NT2/D1 (cell line): Measurements from ENCODE around the gene PTGIS.

ENCODE experiments used
- DNase-seq: peaks from one replicate; pipeline ENCODE4 v3.0.0-alpha.2; 2011; ENCODE audit warnings: low read depth, low spot score
- H3K27me3 ChIP-seq: 2 replicates; pipeline ENCODE4 v1.6.0; 2011; ENCODE audit warnings: mild to moderate bottlenecking; ENCODE audit not compliant: insufficient read length, insufficient read depth
- H3K36me3 ChIP-seq: 2 replicates; pipeline ENCODE4 v1.6.1; 2011; ENCODE audit warnings: mild to moderate bottlenecking, low read length, mixed read lengths; ENCODE audit not compliant: insufficient read depth, insufficient read length
- H3K4me1 ChIP-seq: 2 replicates; pipeline ENCODE4 v1.5.1; 2011; ENCODE audit not compliant: insufficient read depth, insufficient read length
- H3K4me3 ChIP-seq: 2 replicates; pipeline ENCODE4 v1.5.1; 2011; ENCODE audit warnings: low read depth; ENCODE audit not compliant: insufficient read length
- H3K9ac ChIP-seq: 2 replicates; pipeline ENCODE4 v1.6.0; 2011; ENCODE audit warnings: low read depth; ENCODE audit not compliant: insufficient read length
- H3K9me3 ChIP-seq: 2 replicates; pipeline ENCODE4 v1.5.1; 2011; ENCODE audit warnings: mild to moderate bottlenecking, low read length; ENCODE audit not compliant: insufficient read depth
- SUZ12 ChIP-seq: IDR thresholded peaks from 2 replicates; pipeline ENCODE4 v1.6.1; 2011; ENCODE audit not compliant: insufficient read length, insufficient read depth; ENCODE audit errors: extremely low read depth
- YY1 ChIP-seq: IDR thresholded peaks from 2 replicates; pipeline ENCODE4 v1.6.1; 2011; ENCODE audit not compliant: insufficient read length, insufficient read depth
- ZNF274 ChIP-seq: IDR thresholded peaks from 2 replicates; pipeline ENCODE4 v1.6.1; 2011; ENCODE audit warnings: mild to moderate bottlenecking, low read depth, low read length

PTGIS gene

DNA sequence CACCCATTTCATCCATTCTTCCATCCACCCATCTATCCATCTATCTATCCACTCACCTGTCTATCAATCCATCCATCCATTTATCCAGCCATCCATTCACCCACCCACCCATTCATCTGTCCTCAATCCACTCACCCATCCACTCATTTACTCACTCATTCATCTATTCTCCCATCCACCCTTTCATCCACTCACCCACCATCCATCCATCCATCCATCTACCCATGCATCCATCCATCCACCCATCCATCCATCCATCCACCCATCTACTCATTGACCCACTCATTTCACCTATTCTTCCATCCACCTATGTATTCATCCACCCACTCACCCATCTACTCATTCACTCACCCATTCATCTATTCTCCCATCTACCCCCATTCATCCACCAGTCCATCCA, 24.2 kb upstream of the PTGIS start:
- no peak for DNase-seq
- no peak for TF ChIP-seq YY1
- no peak for TF ChIP-seq SUZ12
- TF ChIP-seq ZNF274 = no peak
- H3K4me3 ChIP-seq = no peak overlapping the region
- no peak overlapping the region for H3K9ac ChIP-seq
- H3K4me1 ChIP-seq = peaks cover 21% of the 10 kb centered on the region
- H3K27me3 ChIP-seq = no peaks in the 10 kb centered on the region
- H3K36me3 ChIP-seq = no peaks in the 10 kb centered on the region
- H3K9me3 ChIP-seq = no peaks in the 10 kb centered on the region

DNA sequence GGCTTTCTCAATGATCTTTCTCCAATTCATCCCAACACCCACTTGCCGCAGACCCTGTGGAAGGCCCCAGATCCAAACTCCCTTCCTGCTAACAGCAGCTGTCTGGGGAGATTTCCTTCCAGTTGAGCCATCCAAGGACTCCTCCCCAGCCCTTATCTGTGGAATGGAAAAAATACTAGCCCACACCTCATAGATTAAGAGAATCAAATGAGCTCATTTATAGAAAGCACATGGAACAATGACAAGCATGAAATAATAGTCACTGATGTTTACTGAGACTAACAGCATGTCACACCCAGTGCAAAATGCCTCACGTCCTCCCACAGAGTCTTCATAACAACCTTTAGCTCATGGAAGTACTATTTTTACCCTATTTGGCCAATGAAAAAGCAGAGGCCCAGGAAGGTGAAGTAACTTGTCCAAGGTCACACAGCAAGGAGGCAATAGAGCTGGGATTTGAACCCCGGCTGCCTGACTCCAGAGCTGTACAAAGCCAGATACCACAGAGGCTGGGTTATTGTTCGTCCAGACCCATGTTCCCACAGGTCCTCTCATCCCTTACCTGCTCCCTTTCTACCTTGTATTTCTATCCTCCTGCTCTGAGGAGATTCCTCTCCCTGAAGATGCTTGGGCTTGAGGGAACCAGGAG, 23.4 kb upstream of the PTGIS start:
- Histone ChIP-seq H3K27me3 (no peaks in the 10 kb centered on the region), H3K4me3 (no peak overlapping the region), H3K9ac (no peak overlapping the region), H3K9me3 (no peaks in the 10 kb centered on the region), H3K4me1 (peaks cover 19% of the 10 kb centered on the region), H3K36me3 (no peaks in the 10 kb centered on the region)
- no peak for TF ChIP-seq YY1
- no peak for TF ChIP-seq ZNF274
- TF ChIP-seq SUZ12 = no peak
- no peak for DNase-seq

DNA sequence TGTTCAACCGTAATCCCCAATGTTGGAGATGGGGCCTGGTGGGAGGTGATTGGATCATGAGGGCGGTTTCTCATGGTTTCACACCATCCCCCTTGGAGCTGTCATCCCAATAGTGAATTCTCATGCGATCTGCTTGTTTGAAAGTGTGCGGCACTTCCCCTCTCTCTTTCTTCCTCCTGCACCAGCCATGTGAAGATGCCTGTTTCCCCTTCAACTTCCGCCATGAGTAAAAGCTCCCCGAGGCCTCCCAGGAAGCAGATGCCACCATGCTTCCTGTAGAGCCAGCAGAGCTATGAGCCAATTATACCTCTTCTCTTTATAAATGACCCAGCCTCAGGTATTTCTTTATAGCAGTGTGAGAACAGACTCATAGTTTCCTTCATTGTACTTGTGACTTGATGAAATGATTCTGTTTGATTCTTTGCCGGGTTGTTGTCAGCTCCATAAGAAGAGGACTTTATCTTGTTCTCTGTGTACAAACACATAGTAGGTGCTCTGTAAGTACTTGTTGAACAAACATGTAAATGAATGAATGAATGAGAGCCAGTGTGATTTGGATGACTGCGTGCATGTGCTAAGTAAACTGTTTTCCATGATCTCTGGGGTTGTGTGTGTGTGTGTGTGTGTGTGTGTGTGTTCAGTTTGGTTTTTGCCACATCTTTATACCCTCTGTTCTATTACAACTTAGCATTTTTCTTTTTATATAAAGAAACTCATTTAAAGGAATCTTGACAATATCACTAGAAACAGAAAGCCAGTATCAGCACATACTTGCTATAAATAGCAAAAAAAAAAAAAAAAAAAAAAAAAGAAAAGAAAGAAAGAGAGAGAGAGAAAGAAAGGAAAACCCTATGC, 22.5 kb upstream of the PTGIS start:
- Histone ChIP-seq H3K9ac (no peak overlapping the region), H3K4me1 (peaks cover 13% of the 10 kb centered on the region), H3K36me3 (no peaks in the 10 kb centered on the region), H3K4me3 (no peak overlapping the region), H3K9me3 (no peaks in the 10 kb centered on the region), H3K27me3 (no peaks in the 10 kb centered on the region)
- no peak for DNase-seq
- no peak for TF ChIP-seq ZNF274
- TF ChIP-seq YY1 = no peak
- no peak for TF ChIP-seq SUZ12

DNA sequence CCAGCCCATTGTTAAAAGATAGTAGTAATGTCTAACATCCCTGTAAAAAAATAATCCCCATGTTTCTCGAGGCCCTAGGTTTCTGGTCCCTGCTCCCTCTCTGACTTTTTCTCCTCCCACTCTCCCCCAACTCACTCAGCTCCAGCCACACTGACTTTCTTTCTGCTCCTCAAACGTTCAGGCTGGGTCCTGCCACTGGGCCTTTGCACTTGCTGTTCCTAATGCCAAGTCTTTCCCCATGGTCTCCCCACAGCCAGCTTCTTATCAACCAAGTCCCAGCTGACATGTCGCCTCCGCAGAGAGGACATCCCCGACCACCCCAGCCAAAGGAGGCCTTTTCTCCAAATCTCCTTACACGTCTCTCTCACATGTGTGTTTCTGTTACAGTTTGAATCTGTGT, 21.8 kb upstream of the PTGIS start:
- Histone ChIP-seq H3K27me3 (no peaks in the 10 kb centered on the region), H3K9ac (no peak overlapping the region), H3K4me1 (peaks cover 11% of the 10 kb centered on the region)

DNA sequence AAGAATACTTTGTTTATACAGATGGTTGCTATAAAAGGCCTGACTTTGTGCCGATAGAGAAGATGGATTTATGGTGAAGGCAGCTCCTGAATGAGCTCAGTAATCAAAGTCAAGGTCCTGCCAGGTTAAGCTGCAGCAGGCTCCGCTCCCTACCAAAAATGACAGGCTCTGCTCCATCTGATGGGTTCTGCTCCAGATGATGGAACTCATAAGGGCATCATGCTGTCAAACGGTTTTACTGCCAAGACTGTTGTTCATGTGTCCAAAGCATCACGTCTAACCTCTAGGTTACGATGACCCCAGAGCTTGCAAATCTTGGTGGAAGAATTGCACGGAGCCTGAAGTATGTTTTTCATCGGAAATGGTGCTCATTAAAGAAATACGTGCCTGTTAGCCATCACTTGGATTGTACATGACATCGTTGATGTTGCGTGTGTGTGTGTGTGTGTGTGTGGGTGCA, 19.2 kb upstream of the PTGIS start:
- Histone ChIP-seq H3K27me3 (no peaks in the 10 kb centered on the region), H3K36me3 (no peaks in the 10 kb centered on the region), H3K9ac (no peak overlapping the region), H3K4me1 (peaks cover 7% of the 10 kb centered on the region), H3K9me3 (peaks cover 7% of the 10 kb centered on the region), H3K4me3 (no peak overlapping the region)
- no peak for TF ChIP-seq YY1
- no peak for TF ChIP-seq SUZ12
- TF ChIP-seq ZNF274 = no peak
- DNase-seq = no peak

More for the DNA sequence above, 21.8 kb upstream of the PTGIS start:
- H3K9me3 ChIP-seq = no peaks in the 10 kb centered on the region
- no peaks in the 10 kb centered on the region for H3K36me3 ChIP-seq
- no peak overlapping the region for H3K4me3 ChIP-seq
- DNase-seq = no peak
- no peak for TF ChIP-seq ZNF274

DNA sequence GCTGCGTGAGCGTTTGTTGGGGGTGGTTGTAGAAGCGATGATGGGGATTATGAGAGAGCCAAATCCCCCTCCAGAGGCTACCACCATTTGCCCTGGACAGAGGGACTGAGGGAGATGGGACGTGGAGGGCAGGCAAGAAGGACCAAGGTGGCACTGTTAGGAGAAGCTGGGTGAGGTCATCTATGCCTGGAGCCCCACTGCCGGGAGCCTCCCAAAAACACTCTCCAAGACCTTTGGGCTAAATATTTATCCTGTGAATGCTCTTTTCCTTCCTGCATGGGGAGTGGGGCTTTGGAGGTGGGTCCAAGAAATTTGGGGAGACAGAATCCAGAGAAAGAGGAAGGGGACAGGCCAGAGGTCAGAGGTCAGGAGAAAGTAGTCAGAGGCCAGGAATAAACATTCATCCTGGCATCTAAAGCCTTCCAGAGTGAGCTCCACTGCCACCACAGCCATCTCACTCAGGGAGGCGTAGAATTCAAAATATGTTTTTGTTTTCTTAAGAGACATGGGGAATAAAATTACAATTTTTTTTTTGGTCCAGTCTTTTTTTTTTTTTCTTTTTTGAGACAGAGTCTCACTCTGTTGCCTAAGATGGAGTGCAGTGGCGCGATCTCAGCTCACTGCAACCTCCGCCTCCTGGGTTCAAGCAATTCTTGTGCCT, 17.8 kb upstream of the PTGIS start:
- Histone ChIP-seq H3K4me1 (peaks cover 7% of the 10 kb centered on the region), H3K4me3 (no peak overlapping the region), H3K9me3 (peaks cover 7% of the 10 kb centered on the region), H3K9ac (no peak overlapping the region), H3K36me3 (no peaks in the 10 kb centered on the region), H3K27me3 (no peaks in the 10 kb centered on the region)
- no peak for DNase-seq
- TF ChIP-seq YY1 (no peak), SUZ12 (no peak), ZNF274 (no peak)
